HEK293 (cell line): ENCODE data around the gene KIF17.

Source experiments
- BCL6B ChIP-seq: fragments of 450-650 bp; formaldehyde crosslinking; IDR thresholded peaks from 2 replicates; pipeline ENCODE4 v1.5.1; 2017; ENCODE audit warnings: missing biosample characterization, missing genetic modification characterization
- CTCF ChIP-seq: fragments of 450-650 bp; formaldehyde crosslinking; IDR thresholded peaks from 2 replicates; pipeline ENCODE4 v1.5.1; 2016; ENCODE audit warnings: missing biosample characterization, missing genetic modification characterization
- GFI1B ChIP-seq: fragments of 450-650 bp; formaldehyde crosslinking; IDR thresholded peaks from 2 replicates; pipeline ENCODE4 v1.5.1; 2016; ENCODE audit warnings: missing biosample characterization, missing genetic modification characterization
- GLI2 ChIP-seq: fragments of 450-650 bp; formaldehyde crosslinking; IDR thresholded peaks from 2 replicates; pipeline ENCODE4; 2017; ENCODE audit warnings: missing biosample characterization, missing genetic modification characterization, low read depth, borderline replicate concordance
- INSM2 ChIP-seq: fragments of 450-650 bp; formaldehyde crosslinking; IDR thresholded peaks from 2 replicates; pipeline ENCODE4 v1.5.1; 2016; ENCODE audit warnings: missing biosample characterization, missing genetic modification characterization
- MEIS1 ChIP-seq: sonication (generic); formaldehyde crosslinking; IDR thresholded peaks from 2 replicates; pipeline ENCODE4 v1.8.1; 2022; ENCODE audit warnings: missing genetic modification reagents, mild to moderate bottlenecking, borderline replicate concordance
- PRDM10 ChIP-seq: fragments of 450-650 bp; formaldehyde crosslinking; IDR thresholded peaks from 2 replicates; pipeline ENCODE4 v1.5.1; 2016; ENCODE audit warnings: missing biosample characterization, missing genetic modification characterization
- RBAK ChIP-seq: fragments of 450-650 bp; formaldehyde crosslinking; IDR thresholded peaks from 2 replicates; pipeline ENCODE4 v1.5.1; 2016; ENCODE audit warnings: missing biosample characterization, missing genetic modification characterization
- ZBTB49 ChIP-seq: fragments of 450-650 bp; formaldehyde crosslinking; IDR thresholded peaks from 2 replicates; pipeline ENCODE4 v1.5.1; 2016; ENCODE audit warnings: missing biosample characterization, missing genetic modification characterization, low read depth
- ZFHX2 ChIP-seq: fragments of 450-650 bp; formaldehyde crosslinking; conservative IDR thresholded peaks from 2 replicates; pipeline ENCODE4 v1.5.1; 2016; ENCODE audit warnings: missing biosample characterization, missing genetic modification characterization
- ZNF169 ChIP-seq: fragments of 450-650 bp; formaldehyde crosslinking; IDR thresholded peaks from 2 replicates; pipeline ENCODE4 v1.5.1; 2016; ENCODE audit warnings: missing biosample characterization, missing genetic modification characterization
- ZNF18 ChIP-seq: fragments of 450-650 bp; formaldehyde crosslinking; IDR thresholded peaks from 2 replicates; pipeline ENCODE4 v1.5.1; 2016; ENCODE audit warnings: missing biosample characterization, missing genetic modification characterization
- ZNF2 ChIP-seq: fragments of 450-650 bp; formaldehyde crosslinking; IDR thresholded peaks from 2 replicates; pipeline ENCODE4 v1.5.1; 2016; ENCODE audit warnings: missing biosample characterization, missing genetic modification characterization
- ZNF214 ChIP-seq: fragments of 450-650 bp; formaldehyde crosslinking; IDR thresholded peaks from 2 replicates; pipeline ENCODE4 v1.5.1; 2017; ENCODE audit warnings: missing biosample characterization, mild to moderate bottlenecking, missing genetic modification characterization, borderline replicate concordance
- ZNF248 ChIP-seq: fragments of 450-650 bp; formaldehyde crosslinking; IDR thresholded peaks from 2 replicates; pipeline ENCODE4 v1.5.1; 2017; ENCODE audit warnings: missing biosample characterization, missing genetic modification characterization
- ZNF335 ChIP-seq: fragments of 450-650 bp; formaldehyde crosslinking; conservative IDR thresholded peaks from 2 replicates; pipeline ENCODE4 v1.5.1; 2016; ENCODE audit warnings: missing biosample characterization, missing genetic modification characterization
- ZNF518A ChIP-seq: fragments of 450-650 bp; formaldehyde crosslinking; conservative IDR thresholded peaks from 2 replicates; pipeline ENCODE4 v1.5.1; 2016; ENCODE audit warnings: low read depth, missing biosample characterization, missing genetic modification characterization
- ZNF571 ChIP-seq: fragments of 450-650 bp; formaldehyde crosslinking; IDR thresholded peaks from 2 replicates; pipeline ENCODE4 v1.5.0; 2017; ENCODE audit warnings: missing biosample characterization, missing genetic modification characterization
- ZNF660 ChIP-seq: fragments of 450-650 bp; IDR thresholded peaks from 2 replicates; pipeline ENCODE4 v1.5.1; 2018; ENCODE audit warnings: missing biosample characterization, mild to moderate bottlenecking, missing genetic modification characterization
- ZSCAN16 ChIP-seq: fragments of 450-650 bp; formaldehyde crosslinking; IDR thresholded peaks from 2 replicates; pipeline ENCODE4 v1.5.1; 2016; ENCODE audit warnings: missing biosample characterization, missing genetic modification characterization

The KIF17 gene

GRCh38 chr1:20661207-20662109, 56.3 kb downstream of the KIF17 start, which contains the start of gene DDOST (continued):
- TF ChIP-seq ZNF518A (tag by site-specific recombination) (peak; percentile 98), ZFHX2 (tag by site-specific recombination) (peak; percentile 38), ZNF571 (no peak), ZNF335 (tag by site-specific recombination) (peak; percentile 90), ZNF214 (tag by site-specific recombination) (no peak), ZSCAN16 (tag by site-specific recombination) (no peak), ZNF18 (no peak), BCL6B (no peak), MEIS1 (CRISPR knock-in tag) (no peak), ZNF660 (peak; percentile 7; the same call in 1 of the 2 replicates), INSM2 (no peak), GFI1B (tag by site-specific recombination) (no peak), PRDM10 (tag by site-specific recombination) (no peak), ZBTB49 (tag by site-specific recombination) (no peak), GLI2 (no peak), ZNF169 (tag by site-specific recombination) (no peak), ZNF248 (tag by site-specific recombination) (no peak), CTCF (peak; percentile 94), RBAK (no peak), ZNF2 (tag by site-specific recombination) (0 out of 2 replicates have a peak, but pooled peaks have one; percentile 48)
